RWPE2 (cell line): ENCODE measurements around the gene NAA40.

Experiments
- ATAC-seq: fragments of 200-7000 bp; cut with Tn5 transposase; 3 replicates; pipeline ENCODE4 v1.9.1; 2021; ENCODE audit warnings: low read depth
- DNase-seq: peaks from one replicate; pipeline ENCODE4 v3.0.0-alpha.2; 2020; ENCODE audit warnings: low spot score
- H3K27ac ChIP-seq: fragments of 450-650 bp; 2 replicates; pipeline ENCODE4 v1.5.1; 2017; ENCODE audit warnings: mild to moderate bottlenecking; ENCODE audit not compliant: poor library complexity, severe bottlenecking
- H3K27me3 ChIP-seq: fragments of 250-450 bp; sonication (Bioruptor Pico); 2 replicates; pipeline ENCODE4 v1.5.1; 2021; ENCODE audit warnings: mild to moderate bottlenecking, moderate library complexity; ENCODE audit not compliant: insufficient read depth, poor library complexity, severe bottlenecking
- H3K36me3 ChIP-seq: fragments of 250-450 bp; sonication (Bioruptor Pico); 2 replicates; pipeline ENCODE4 v1.5.1; 2020; ENCODE audit warnings: low read depth, mild to moderate bottlenecking, moderate library complexity
- H3K4me1 ChIP-seq: fragments of 250-450 bp; sonication (Bioruptor Pico); 2 replicates; pipeline ENCODE4 v1.5.1; 2021; ENCODE audit warnings: mild to moderate bottlenecking, moderate library complexity; ENCODE audit not compliant: insufficient read depth, poor library complexity, severe bottlenecking
- H3K4me3 ChIP-seq: fragments of 250-450 bp; sonication (Bioruptor Pico); 2 replicates; pipeline ENCODE4 v1.5.1; 2021; ENCODE audit warnings: mild to moderate bottlenecking, moderate library complexity; ENCODE audit not compliant: severe bottlenecking
- H3K9me3 ChIP-seq: fragments of 250-450 bp; sonication (Bioruptor Pico); 2 replicates; pipeline ENCODE4 v1.5.1; 2021; ENCODE audit warnings: mild to moderate bottlenecking, moderate library complexity; ENCODE audit not compliant: severe bottlenecking
- TF ChIP-seq, protein P1 (sequence below): fragments of 450-650 bp; IDR thresholded peaks from one replicate; pipeline ENCODE4 v1.5.1; 2017; ENCODE audit warnings: mild to moderate bottlenecking, moderate library complexity; ENCODE audit not compliant: poor library complexity, severe bottlenecking

NAA40 gene

DNA sequence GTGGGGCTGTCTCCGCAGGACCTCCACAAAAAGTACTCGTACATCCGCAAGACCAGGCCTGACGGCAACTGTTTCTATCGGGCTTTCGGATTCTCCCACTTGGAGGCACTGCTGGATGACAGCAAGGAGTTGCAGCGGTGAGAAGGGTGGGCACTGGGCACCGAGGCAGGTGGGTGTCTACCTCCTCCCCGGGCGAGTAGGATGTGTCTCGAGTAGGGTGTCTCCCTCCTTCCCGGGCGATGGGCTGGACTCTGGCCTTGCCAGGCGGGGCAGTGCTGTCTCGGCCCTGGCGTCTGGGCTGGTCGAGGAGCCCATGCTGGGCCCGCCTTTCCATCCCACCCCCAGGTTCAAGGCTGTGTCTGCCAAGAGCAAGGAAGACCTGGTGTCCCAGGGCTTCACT is 57.7 kb downstream of the NAA40 start:
- H3K4me1 ChIP-seq: peaks cover 7% of the 10 kb centered on the region
- TF ChIP-seq, protein P1, sequence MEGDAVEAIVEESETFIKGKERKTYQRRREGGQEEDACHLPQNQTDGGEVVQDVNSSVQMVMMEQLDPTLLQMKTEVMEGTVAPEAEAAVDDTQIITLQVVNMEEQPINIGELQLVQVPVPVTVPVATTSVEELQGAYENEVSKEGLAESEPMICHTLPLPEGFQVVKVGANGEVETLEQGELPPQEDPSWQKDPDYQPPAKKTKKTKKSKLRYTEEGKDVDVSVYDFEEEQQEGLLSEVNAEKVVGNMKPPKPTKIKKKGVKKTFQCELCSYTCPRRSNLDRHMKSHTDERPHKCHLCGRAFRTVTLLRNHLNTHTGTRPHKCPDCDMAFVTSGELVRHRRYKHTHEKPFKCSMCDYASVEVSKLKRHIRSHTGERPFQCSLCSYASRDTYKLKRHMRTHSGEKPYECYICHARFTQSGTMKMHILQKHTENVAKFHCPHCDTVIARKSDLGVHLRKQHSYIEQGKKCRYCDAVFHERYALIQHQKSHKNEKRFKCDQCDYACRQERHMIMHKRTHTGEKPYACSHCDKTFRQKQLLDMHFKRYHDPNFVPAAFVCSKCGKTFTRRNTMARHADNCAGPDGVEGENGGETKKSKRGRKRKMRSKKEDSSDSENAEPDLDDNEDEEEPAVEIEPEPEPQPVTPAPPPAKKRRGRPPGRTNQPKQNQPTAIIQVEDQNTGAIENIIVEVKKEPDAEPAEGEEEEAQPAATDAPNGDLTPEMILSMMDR: no peak
- no peaks in the 10 kb centered on the region for H3K9me3 ChIP-seq
- H3K27ac ChIP-seq: no peak overlapping the region
- H3K4me3 ChIP-seq: no peak overlapping the region
- peaks cover 40% of the 10 kb centered on the region for H3K36me3 ChIP-seq
- no peaks in the 10 kb centered on the region for H3K27me3 ChIP-seq
- ATAC-seq (no peak), DNase-seq (no peak)

DNA sequence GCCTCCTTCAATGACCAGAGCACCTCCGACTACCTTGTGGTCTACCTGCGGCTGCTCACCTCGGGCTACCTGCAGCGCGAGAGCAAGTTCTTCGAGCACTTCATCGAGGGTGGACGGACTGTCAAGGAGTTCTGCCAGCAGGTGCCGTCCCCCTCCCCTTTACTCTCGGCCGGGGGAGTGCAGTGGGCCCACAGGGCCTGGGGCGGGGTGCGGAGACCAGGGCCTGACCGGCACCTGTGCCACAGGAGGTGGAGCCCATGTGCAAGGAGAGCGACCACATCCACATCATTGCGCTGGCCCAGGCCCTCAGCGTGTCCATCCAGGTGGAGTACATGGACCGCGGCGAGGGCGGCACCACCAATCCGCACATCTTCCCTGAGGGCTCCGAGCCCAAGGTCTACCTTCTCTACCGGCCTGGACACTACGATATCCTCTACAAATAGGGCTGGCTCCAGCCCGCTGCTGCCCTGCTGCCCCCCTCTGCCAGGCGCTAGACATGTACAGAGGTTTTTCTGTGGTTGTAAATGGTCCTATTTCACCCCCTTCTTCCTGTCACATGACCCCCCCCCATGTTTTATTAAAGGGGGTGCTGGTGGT is 58.4 kb downstream of the NAA40 start:
- TF ChIP-seq, protein P1: no peak
- H3K27me3 ChIP-seq: no peaks in the 10 kb centered on the region
- peaks cover 38% of the 10 kb centered on the region for H3K36me3 ChIP-seq
- ATAC-seq (no peak), DNase-seq (no peak)
- H3K27ac ChIP-seq: no peak overlapping the region
- no peak overlapping the region for H3K4me3 ChIP-seq
- peaks cover 7% of the 10 kb centered on the region for H3K4me1 ChIP-seq
- H3K9me3 ChIP-seq: no peaks in the 10 kb centered on the region

DNA sequence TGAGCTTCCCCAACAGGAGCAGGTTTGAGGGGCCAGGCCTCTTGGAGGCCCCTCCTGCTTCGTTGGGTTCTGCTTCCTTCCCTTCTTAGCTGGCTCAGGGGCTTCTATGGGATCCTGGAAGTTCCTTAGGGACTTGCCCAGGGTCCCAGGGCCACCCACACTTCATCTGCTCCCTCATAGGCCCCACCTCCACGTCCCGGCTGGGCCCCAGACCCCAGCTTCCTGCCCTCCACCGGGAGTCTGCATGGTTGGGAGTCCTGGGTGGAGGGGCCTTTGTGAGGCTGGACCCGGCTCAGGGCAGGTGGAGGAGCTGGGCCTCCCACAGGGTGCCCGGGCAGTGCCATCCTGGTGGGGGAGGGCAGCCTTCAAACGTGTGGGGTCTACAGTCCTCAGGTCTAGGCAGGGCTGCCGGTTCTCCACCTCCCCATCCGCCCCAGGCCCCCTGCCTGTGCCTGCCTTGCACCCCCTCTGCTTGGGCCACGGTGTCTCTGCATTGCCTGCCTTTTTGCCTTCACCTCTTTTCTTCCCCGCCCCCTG is 59.1 kb downstream of the NAA40 start:
- Histone ChIP-seq H3K36me3 (peaks cover 37% of the 10 kb centered on the region), H3K27ac (no peak overlapping the region), H3K9me3 (no peaks in the 10 kb centered on the region), H3K4me3 (no peak overlapping the region), H3K4me1 (peaks cover 7% of the 10 kb centered on the region), H3K27me3 (no peaks in the 10 kb centered on the region)
- TF ChIP-seq, protein P1: no peak
- no peak for ATAC-seq
- peak; percentile 57 for DNase-seq

DNA sequence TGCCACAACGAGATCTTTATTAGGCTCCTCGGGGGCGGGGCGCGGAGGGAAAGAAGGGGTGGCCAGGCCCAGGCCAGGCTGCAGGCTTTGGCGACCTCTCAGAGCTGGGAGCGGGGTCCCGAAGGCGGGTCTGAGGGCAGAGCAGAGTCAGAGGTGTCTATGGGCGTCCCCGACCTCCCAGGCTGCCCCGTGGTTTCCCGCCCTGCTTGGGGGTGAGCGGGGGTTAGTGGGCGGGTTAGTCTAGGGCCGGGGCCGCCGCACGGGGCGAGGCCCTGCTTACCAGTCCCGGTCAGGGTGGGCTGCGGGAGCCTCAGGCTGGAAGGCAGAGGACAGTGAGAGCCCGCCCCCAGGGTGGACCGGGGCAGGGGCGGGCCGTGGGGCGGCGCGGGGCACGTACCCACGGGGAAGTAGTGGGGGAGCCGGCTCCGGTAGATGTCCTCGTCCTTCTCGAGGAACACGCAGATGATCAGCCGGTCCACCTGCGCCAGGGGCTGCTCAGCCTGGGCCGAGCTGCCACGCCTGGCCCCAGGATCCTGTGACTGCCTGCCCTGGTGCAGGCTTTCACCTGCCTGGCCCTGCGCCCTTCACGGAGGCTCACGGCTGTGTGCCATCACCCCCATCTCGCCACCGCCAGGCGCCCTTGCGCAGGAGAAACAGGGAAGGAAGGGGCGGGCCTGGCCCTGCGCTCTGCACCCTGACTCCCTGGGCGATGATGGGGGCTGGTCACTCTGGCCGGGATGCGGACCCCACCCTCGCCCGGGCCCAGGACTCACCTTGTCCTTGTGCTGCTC is 60.0 kb downstream of the NAA40 start:
- Histone ChIP-seq H3K4me3 (no peak overlapping the region), H3K27ac (peak overlapping the region; percentile 4), H3K9me3 (no peaks in the 10 kb centered on the region), H3K27me3 (no peaks in the 10 kb centered on the region), H3K4me1 (peaks cover 7% of the 10 kb centered on the region), H3K36me3 (peaks cover 28% of the 10 kb centered on the region)
- DNase-seq (no peak), ATAC-seq (peak; percentile 36)
- TF ChIP-seq, protein P1: peak; percentile 7
